Osteocyte (in vitro differentiated cells): ENCODE data around the gene ZNF423. TPM values are rescaled to one million over a fixed set of nuclear protein-coding genes. Genes with fewer than 3 reads are reported as not detected.

ENCODE experiments used
- DNase-seq: peaks from one replicate; pipeline ENCODE4 v3.0.0; 2021; ENCODE audit warnings: mixed read lengths; ENCODE audit not compliant: unreplicated experiment; ENCODE audit errors: extremely low spot score
- H3K27ac Mint-ChIP-seq: one replicate; pipeline ENCODE4 v1.8.0; 2021; ENCODE audit warnings: mild to moderate bottlenecking, mixed read lengths; ENCODE audit not compliant: unreplicated experiment
- H3K27me3 Mint-ChIP-seq: one replicate; pipeline ENCODE4 v1.8.0; 2021; ENCODE audit warnings: mixed read lengths; ENCODE audit not compliant: unreplicated experiment
- H3K36me3 Mint-ChIP-seq: one replicate; pipeline ENCODE4 v1.8.0; 2021; ENCODE audit warnings: mixed read lengths; ENCODE audit not compliant: unreplicated experiment
- H3K4me1 Mint-ChIP-seq: one replicate; pipeline ENCODE4 v1.8.0; 2021; ENCODE audit warnings: mixed read lengths; ENCODE audit not compliant: unreplicated experiment
- H3K4me3 Mint-ChIP-seq: one replicate; pipeline ENCODE4 v1.8.0; 2021; ENCODE audit warnings: mild to moderate bottlenecking, moderate library complexity, mixed read lengths; ENCODE audit not compliant: unreplicated experiment
- H3K9me3 Mint-ChIP-seq: one replicate; pipeline ENCODE4 v1.8.0; 2021; ENCODE audit warnings: mixed read lengths; ENCODE audit not compliant: unreplicated experiment
- CTCF ChIP-seq: fragments of 200-600 bp; sonication (generic); IDR thresholded peaks from 2 replicates; pipeline ENCODE4 v1.5.0; 2021; ENCODE audit warnings: antibody characterized with exemption, mild to moderate bottlenecking, moderate library complexity
- total RNA-seq: library from RNA; stranded (reverse); gene quantifications from 2 replicates; pipeline ENCODE4 v1.2.1, GENCODE V29; 2021

Gene ZNF423
- total RNA-seq, 1 donor from 2014 or later: 25.1 TPM

DNA sequence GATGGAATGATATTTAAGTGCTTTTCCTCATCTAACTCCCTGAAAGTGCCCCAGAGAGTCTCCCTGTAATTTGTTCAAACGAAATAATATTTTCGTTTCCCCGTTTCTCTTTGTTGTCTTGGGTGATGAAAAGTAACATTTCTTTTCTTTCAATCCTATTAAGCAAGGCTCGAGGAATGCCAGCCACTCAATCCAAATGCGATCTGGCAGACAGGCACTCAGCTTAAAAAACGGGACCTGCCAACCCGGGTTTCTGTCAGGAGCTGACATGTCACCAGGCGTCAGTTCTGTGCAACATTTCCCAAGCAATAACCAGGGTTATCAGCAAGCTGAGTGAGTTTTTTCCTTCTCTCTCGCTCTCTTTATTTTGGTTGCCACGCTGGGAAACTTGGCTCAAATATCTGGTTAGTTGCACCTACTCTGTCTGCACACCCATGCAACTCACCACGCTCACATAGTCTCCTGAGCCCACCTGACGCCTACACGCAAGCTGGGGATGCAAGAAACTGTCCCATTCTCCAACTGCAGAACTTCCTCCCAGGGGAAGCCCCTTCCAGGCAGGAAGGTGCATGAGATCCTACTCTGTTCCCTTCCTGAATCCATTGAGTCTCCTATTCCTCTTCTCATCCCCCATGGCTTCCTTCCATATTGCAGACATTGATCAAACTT is 274.1 kb downstream of the ZNF423 start:
- no peak overlapping the region for H3K4me3 Mint-ChIP-seq
- no peak for TF ChIP-seq CTCF
- no peaks in the 10 kb centered on the region for H3K4me1 Mint-ChIP-seq
- no peak for DNase-seq
- peaks cover 4% of the 10 kb centered on the region for H3K36me3 Mint-ChIP-seq
- H3K9me3 Mint-ChIP-seq: no peaks in the 10 kb centered on the region
- peaks cover 11% of the 10 kb centered on the region for H3K27me3 Mint-ChIP-seq
- H3K27ac Mint-ChIP-seq: no peak overlapping the region

DNA sequence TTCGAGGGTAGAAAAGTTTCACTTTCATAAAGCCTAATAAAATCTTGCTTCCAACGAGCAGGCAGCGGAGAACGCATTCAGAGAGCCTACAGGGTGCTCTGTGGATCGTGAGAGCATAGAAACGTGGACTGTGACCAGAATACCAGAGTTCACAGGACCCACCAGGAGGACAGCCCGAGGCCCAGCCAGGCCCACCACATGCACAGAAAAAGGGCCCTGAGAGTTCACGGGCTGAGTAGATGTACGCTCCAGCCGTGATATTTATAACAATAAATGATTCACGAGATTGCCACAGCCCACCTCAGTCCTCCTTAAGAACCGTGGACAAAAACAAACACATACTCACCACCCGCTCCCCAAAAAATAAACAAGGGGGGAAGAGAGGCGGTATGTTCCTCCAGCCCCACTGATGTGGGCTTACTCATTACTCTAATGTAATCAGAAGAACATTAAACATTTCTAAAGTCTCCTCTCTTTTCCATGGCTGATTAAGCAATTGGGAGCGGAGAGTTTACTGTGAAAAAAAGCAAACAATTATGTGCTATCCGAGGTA is 275.1 kb downstream of the ZNF423 start:
- H3K4me1 Mint-ChIP-seq: no peaks in the 10 kb centered on the region
- H3K4me3 Mint-ChIP-seq: no peak overlapping the region
- H3K9me3 Mint-ChIP-seq: no peaks in the 10 kb centered on the region
- no peak for DNase-seq
- H3K27me3 Mint-ChIP-seq: peaks cover 11% of the 10 kb centered on the region
- no peak for TF ChIP-seq CTCF
- peaks cover 2% of the 10 kb centered on the region for H3K36me3 Mint-ChIP-seq
- H3K27ac Mint-ChIP-seq: no peak overlapping the region

DNA sequence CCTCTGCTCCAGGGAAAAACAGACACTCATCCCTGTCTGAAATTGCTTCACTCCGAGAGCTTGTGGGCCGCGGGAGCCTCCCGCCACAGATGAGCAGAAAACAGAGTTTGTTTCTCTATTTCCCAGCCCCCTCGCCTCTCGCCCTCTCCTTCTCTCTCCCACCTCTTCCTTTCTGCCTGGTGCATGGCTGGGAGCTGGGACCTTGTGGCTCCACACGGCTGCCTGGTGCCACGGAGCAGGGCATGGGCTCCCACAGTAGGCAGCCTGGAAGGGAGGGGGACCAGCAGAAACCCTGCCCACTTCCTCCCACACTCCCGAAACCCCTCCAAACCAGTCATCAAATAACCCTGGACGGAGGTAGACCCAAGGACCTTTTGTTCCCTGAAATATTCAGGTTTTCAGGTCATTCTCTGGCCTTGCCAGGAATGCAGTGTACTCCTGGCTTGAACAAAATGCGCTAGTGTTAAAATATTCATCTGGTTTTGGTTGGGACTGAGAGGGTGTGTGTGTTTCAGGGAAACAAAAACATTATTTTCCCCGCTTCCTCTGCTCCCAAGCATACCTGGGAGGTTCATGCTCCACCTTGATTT is 277.4 kb downstream of the ZNF423 start:
- no peak for DNase-seq
- Mint-ChIP-seq H3K4me3 (no peak overlapping the region), H3K27me3 (peaks cover 11% of the 10 kb centered on the region), H3K36me3 (peaks cover 4% of the 10 kb centered on the region), H3K27ac (no peak overlapping the region), H3K9me3 (no peaks in the 10 kb centered on the region), H3K4me1 (peaks cover 3% of the 10 kb centered on the region)
- no peak for TF ChIP-seq CTCF

DNA sequence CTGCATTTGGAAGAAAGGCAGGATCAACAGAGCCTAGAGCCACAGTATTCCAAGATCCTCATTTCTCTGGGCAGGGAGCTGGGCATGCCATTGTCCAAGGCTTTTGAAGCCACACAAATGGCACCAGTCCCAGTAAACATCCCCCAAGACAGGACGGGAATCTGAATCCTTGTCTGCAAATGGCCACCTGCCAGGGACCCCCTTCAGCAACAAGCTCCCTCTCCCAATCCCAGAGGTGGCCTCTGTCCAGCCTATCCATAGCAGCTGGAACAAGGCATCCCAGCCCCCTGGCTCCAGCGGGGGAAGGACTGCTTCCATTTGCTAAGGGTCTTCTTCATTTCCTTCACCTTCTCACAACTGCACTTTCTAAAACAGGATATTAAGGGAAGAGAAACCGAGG is 277.9 kb downstream of the ZNF423 start:
- peaks cover 11% of the 10 kb centered on the region for H3K27me3 Mint-ChIP-seq
- peaks cover 3% of the 10 kb centered on the region for H3K4me1 Mint-ChIP-seq
- no peak for TF ChIP-seq CTCF
- no peak for DNase-seq
- peaks cover 2% of the 10 kb centered on the region for H3K9me3 Mint-ChIP-seq
- no peak overlapping the region for H3K4me3 Mint-ChIP-seq
- H3K36me3 Mint-ChIP-seq: peaks cover 6% of the 10 kb centered on the region
- no peak overlapping the region for H3K27ac Mint-ChIP-seq

DNA sequence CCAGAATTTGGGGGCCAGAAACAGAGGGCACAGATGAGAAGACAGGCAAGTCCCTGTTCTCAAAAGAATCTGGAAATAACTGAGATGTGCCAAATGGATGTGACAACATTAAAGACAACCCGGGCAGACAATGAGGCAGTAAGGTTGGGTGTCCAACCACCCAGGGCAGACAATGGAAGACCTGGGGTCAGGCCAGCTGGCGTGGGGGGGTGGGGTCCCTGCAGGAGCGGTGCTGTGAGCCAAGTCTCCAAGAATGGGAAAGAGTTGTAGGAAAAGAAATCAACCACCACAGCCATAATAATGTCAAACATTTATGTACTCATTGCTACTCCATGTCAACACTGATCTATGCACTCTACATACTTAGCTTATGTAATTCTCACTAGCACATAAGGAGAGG is 279.0 kb downstream of the ZNF423 start:
- Mint-ChIP-seq H3K4me1 (peaks cover 3% of the 10 kb centered on the region), H3K9me3 (peaks cover 8% of the 10 kb centered on the region), H3K27me3 (peaks cover 6% of the 10 kb centered on the region), H3K4me3 (no peak overlapping the region), H3K36me3 (peaks cover 10% of the 10 kb centered on the region), H3K27ac (no peak overlapping the region)
- DNase-seq: no peak
- no peak for TF ChIP-seq CTCF
